Left forelimb (tissue), 1 donor: Measurements from ENCODE around the gene CTDSPL2.
A peak's percentile ranks its signal among the peaks of the same experiment; 100 is the strongest.
"Not testable (repeated sequence)": the region's sequence is repeated elsewhere in the genome, so short reads cannot be mapped to it uniquely, and the experiment has no call there.

Source experiments
- DNase-seq: peaks from one replicate; pipeline ENCODE4 v3.0.0-alpha.2; 2018; ENCODE audit warnings: low spot score

CTDSPL2 gene

GRCh38 chr15:44426975-44427755 lies at the start of gene CTDSPL2:
TSS of gene CTDSPL2 (plus strand) at chr15:44427629. CDS start at chr15:44459015, 31,386 bp downstream.
- peak; percentile 97 for DNase-seq

DNA sequence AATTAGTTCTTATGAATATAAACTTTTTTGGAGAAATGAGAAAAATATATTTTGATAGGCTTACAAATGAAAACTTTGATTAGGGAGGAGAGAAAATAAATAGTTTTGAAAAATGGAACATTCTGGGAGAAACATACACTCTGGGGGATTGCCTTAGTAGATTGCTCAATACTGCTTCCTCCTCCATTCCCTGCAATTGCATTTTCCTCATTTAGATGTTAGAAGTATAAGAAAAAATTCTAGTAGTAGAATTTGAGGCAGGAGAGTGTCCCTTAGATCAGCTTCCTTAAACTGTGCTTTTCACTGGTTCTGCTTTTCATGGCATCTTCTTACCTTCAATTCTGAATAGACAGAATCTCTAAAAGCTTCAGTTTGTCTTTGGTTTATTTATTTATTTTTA lies 46.2 kb upstream of the CTDSPL2 start:
- DNase-seq: no peak

DNA sequence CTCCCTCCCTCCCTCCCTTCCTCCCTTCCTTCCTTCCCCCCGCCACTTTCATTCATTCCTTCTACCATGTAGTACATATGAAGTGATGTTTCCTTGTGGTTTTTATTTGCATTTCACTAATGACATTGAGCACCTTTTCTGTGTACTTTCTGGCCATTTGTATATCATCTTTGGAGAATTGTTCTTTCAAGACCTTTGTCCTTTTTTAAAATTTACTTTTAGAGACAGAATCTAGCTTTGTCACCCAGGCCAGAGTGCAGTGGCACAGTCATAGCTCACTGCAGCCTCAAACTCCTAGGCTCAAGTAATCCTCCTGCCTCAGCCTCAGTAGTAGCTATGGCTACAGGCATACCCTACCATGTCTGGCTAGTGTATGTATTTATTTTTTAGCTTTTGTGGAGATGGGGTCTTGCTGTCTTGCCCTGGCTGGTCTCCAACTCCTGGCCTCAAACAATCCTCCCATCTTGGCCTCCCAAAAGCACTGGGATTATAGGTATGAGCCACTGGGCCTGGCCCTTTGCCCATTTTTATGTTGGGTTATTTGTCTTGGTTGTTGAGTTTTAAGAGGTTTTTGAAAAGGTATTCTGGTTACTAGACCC lies 42.0 kb upstream of the CTDSPL2 start:
- DNase-seq: no peak

DNA sequence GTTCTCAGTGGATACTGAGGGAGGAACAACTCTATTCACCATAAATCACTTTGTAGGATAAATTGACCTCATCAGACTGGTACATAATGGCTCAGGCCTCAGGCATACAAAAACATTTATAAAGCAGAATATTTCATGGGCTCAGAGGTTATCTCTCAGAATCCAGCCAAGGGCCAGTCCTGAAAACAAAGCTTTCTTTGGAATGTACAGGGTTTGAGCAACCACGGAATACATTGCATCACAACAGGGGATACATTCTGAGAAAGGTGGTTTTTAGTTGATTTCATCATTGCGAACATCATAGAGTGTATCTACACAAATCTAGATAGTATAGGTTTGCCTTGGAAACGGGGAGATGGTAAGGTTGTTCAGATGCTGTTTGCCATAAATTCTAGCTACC lies 33.4 kb upstream of the CTDSPL2 start:
- DNase-seq: no peak

DNA sequence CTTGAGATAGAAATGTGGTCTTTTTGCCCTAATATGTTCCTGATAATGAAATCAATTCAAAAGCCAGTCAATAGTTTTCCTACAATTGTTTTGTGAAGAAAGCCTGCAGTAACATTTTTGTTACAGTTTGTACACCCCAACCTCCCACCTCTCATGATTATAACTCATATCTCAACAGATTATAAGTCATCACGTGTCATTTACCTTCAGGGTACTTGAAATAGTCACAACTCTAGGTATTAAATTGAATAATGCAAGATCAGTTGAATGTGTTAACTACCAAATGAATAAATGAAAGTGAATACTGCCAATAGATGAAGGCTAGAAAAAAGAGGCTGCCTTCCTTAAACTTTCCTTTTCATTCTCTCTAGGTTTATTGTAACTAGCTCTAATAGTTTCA lies 32.9 kb upstream of the CTDSPL2 start:
- no peak for DNase-seq

- DNase-seq: no peak
Observed at GRCh38 chr15:44397869-44398268, 29.6 kb upstream of the CTDSPL2 start.

DNA sequence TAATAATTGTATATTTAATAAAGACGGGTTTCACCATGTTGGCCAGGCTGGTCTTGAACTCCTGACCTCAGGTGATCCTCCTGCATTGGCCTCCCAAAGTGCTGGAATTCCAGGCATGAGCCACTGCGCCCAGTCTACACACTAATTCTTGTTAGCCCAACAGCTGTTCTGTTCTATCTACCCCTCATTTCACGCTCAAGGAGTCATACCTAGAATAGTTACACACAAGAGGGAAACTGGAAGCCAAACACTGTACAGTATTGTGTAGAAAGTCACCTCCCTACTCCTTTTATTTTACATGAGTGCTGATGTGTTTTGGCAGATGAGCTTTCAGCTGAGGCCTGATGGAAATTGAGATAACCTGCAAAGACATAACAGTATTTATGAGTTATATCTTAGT lies 13.4 kb upstream of the CTDSPL2 start:
- DNase-seq: no peak

GRCh38 chr15:44427756-44428724 lies 611 bp downstream of the CTDSPL2 start:
- DNase-seq: no peak

DNA sequence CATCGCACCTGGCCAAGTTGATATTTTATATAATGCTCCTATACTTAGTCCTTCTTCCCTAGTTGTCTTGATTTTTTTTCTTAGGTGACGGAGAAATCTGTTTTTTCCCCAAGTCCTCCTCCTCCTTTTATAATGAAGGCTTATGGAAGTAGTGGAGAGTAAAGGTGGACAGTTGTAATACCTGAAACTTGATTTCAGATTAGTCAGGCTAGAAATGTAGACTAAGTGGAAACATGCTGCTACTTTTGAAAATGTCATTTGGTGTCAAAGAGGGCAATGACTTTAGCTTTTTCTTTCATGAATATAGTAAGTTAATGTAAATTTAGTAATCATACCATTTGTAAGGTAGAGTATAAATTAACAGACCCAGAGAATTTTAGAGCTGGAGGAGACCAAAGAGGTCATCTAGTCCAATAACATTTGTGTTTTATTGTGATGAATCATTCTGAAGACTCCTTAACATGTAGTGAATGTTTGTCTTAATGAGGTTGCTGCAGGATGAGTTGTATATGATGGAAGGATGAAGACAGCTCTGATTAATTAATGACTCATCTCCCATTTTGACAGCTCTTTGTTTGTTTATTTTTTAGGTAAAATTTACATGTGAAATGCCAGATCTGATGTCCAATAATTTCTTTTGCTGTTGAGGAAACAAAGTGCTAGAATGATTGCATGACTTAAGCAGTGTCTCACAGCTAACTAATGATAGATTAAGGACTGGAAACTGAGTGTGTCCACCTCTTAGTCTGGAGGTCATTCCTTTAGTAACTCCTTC lies 8.7 kb downstream of the CTDSPL2 start:
- no peak for DNase-seq

GRCh38 chr15:44438402-44438801 lies 11.0 kb downstream of the CTDSPL2 start:
- DNase-seq: no peak

- DNase-seq: no peak
Observed at GRCh38 chr15:44441095-44441501, 13.7 kb downstream of the CTDSPL2 start.

GRCh38 chr15:44443515-44443914 lies 16.1 kb downstream of the CTDSPL2 start:
- no peak for DNase-seq

DNA sequence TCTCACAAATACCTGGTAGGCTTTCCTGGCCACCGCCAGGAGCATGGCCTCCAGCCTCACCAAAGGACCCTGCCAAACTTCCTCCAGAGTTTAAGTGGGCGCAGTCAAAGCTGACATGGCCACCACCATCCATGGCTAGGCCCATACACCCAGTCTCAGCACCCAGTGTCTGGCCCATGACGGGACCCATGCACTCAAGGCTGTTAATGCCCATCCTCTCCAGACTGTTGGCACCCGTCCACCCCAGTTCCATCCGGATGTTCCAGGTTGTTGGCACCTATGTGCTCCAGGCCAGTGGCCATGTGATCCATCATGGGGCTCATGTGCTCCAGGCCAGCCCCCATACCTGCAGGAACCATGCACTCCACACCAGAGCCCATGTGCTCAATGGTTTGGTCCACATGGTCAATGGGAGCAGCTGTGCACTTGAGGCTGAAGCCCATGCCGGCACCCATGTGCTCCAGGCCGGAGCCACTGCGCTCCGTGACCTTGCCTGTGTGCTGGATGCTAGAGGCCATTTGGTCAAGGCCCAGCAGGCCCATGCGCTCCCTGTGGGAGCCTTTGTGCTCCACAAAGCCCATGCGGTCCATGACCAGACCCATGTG lies 20.4 kb downstream of the CTDSPL2 start:
- no peak for DNase-seq

DNA sequence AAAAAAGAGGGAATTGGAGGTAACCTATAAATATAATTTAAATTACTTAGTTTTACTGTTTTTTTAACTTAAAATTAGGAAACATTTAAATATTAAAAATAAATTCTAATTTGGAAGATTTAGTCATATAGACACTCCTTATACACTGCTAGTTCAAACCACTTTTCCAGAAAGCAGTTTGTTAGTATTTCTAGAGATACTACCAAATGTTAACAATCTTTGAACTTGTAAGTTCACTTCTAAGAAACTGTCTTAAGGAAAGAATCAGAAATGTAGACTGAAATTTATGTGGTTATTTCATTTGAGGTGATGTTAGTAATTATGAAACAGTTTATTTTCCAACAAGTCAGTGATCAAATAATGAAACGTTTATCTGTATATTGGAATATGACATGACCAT lies 22.7 kb downstream of the CTDSPL2 start:
- DNase-seq: no peak

- DNase-seq: not testable (repeated sequence)
Observed at GRCh38 chr15:44453578-44454283, 26.3 kb downstream of the CTDSPL2 start.

DNA sequence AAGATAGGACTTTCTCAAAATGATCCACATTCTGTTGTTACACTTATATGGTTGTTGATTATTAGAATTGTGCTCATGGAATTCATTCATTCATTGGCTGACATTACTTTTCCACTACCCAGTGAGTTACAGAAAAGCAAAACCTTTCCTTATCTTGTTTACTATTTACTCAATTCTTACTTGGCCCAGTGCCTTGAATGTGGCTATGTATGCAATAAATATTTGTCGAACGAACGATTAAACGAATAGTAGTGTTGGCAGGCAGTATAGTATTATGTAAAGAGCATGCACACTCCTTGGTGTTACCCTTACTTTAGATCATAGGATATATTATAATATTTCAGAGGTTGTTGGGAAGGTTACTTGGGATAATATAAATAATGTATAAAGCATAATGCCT lies 31.0 kb downstream of the CTDSPL2 start:
- no peak for DNase-seq

DNA sequence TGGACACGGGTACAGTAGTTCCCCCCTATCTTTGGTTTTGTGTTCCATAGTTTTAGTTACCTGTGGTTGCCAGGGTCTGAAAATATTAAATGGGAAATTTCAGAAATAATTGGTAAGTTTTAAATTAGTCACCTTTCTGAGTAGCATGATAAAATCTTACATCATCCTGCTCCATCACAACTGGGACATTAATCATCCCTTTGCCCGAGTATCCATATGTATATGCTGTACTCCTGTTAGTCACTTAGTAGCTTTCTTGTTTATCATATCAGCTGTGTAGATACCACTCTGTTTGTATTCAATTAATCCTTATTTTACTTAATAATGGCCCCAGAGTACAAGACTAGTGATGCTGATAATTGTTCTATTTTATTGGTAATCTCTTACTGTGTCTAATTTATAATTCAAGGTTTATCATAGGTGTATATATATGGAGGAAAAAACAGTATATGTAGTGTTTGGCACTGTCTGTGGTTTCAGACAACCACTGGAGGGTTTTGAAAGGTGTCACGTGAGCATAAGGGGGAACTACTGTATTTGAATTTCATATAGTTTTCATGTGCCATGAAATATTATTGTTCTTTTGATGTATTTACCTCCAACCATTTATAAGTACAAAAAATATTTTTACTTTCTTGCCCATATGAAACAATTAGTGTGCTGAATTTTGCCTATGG lies 41.4 kb downstream of the CTDSPL2 start:
- DNase-seq: no peak

GRCh38 chr15:44471885-44472455 lies 44.5 kb downstream of the CTDSPL2 start:
- DNase-seq: no peak

GRCh38 chr15:44479343-44479742 lies 51.9 kb downstream of the CTDSPL2 start:
- no peak for DNase-seq

GRCh38 chr15:44482090-44482489 lies 54.7 kb downstream of the CTDSPL2 start:
- DNase-seq: no peak
